Measurements from ENCODE around the gene DLGAP1. TPM values are rescaled to one million over a fixed set of nuclear protein-coding genes. Genes with fewer than 3 reads are reported as not detected.

The DLGAP1 gene
- total and polyA plus RNA-seq, 2 of the 8 experiments (the other 6 are each of a cell fraction or from before 2014, with no cell fraction given) = 11.8 to 16.9 TPM

DNA sequence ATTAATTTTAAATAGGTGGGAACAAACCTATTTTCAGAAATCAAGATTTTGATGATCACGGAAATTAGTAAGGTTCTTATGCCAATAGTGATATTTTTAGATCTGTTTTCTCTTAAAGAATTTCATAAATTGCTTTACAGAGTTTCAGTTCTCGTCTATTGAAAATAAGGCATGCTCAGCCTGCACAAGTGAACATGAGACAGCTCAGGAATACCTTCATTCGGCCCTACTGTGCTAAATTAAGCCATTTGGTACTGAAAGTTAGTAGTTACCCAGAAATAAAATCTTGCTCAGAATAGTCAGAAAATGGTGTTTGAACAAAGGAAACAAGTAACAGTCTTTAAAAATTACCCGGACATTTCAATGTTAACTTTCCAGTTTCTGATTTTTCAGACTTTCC, 60.4 kb downstream of the DLGAP1 start (continued):
- no peak for TF ChIP-seq TAF7 (optimal IDR thresholded peaks at IDR 0.05; ENCODE audit: borderline replicate concordance, low read depth, low read length)
- TF ChIP-seq GTF2F1 (IDR thresholded peaks at IDR 0.05; ENCODE audit: borderline replicate concordance, low read depth, low read length) = no peak
- TF ChIP-seq BACH1 (IDR thresholded peaks at IDR 0.05; ENCODE audit: low read length) = no peak
- no peak for TF ChIP-seq KDM1A (IDR thresholded peaks at IDR 0.05; ENCODE audit: borderline replicate concordance, low read length)
- TF ChIP-seq TEAD4 (IDR thresholded peaks at IDR 0.05; ENCODE audit: low read depth, low read length) = no peak
- no peak for TF ChIP-seq TAF1 (IDR thresholded peaks at IDR 0.05; ENCODE audit: low read depth, low read length)
